ENCODE results near the gene THSD1.

THSD1 gene

GRCh38 chr13:52447354-52447753, 41.4 kb upstream of the THSD1 start:
- ChIA-PET CTCF (interaction anchor here (0.6 to 4.5 kb wide), 6 partner anchors 8 to 632 kb away, joined by 3 to 91 read pairs (median 4); no protein-coding TSS in a partner anchor), POLR2A (interaction anchor here (1.0 kb wide), 1 partner anchor 994 kb away, joined by 3 read pairs; no protein-coding TSS in a partner anchor)
- no peak for TF ChIP-seq CTCF (IDR thresholded peaks at IDR 0.05; ENCODE audit: control extremely low read depth, extremely low read depth, low read depth, missing control alignments)
- DNase-seq (ENCODE audit: extremely low spot score), result no peak

- POLR2A ChIA-PET, result no interaction called here
- DNase-seq (ENCODE audit: extremely low spot score), result no peak
- CTCF ChIA-PET, result no interaction called here
- no peak for TF ChIP-seq CTCF (IDR thresholded peaks at IDR 0.05; ENCODE audit: control extremely low read depth, extremely low read depth, low read depth, missing control alignments)
These were observed 40.3 kb upstream of the THSD1 start for GRCh38 chr13:52446265-52446664.

DNA sequence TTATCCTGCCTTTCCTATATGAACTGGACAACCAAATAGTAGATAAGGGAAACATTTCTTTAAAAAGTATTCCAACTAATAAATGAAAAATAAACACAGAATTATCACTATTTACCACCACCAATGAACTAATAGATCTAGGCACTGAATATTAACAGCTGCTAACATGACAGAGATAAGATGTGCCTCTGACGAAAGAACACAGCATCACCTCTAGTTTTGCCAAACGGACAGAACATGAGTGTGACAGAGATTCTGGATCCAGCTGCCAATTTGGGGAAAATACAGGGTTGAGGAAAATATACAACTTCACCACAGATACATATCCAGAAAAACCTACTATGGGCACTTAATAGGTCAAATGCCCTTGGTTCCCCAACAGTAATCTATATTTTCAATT, 26.5 kb upstream of the THSD1 start:
- CTCF ChIA-PET, result interaction anchor here (1.4 to 2.1 kb wide), 4 partner anchors 9 to 19 kb away, joined by 4 to 11 read pairs (median 6); partner anchors contain the start of gene VPS36
- DNase-seq (ENCODE audit: extremely low spot score), result no peak
- POLR2A ChIA-PET, result no interaction called here

GRCh38 chr13:52428295-52428694, 22.3 kb upstream of the THSD1 start:
- CTCF ChIA-PET, result interaction anchor here (2.1 kb wide), 1 partner anchor 23 kb away, joined by 7 read pairs; the partner anchor contains the start of gene VPS36
- TF ChIP-seq CTCF (IDR thresholded peaks at IDR 0.05; ENCODE audit: control extremely low read depth, extremely low read depth, low read depth, missing control alignments), result no peak
- POLR2A ChIA-PET, result no interaction called here
- no peak for DNase-seq (ENCODE audit: extremely low spot score)

More for the DNA sequence above, 26.5 kb upstream of the THSD1 start:
- TF ChIP-seq CTCF (IDR thresholded peaks at IDR 0.05; ENCODE audit: control extremely low read depth, extremely low read depth, low read depth, missing control alignments), result no peak

DNA sequence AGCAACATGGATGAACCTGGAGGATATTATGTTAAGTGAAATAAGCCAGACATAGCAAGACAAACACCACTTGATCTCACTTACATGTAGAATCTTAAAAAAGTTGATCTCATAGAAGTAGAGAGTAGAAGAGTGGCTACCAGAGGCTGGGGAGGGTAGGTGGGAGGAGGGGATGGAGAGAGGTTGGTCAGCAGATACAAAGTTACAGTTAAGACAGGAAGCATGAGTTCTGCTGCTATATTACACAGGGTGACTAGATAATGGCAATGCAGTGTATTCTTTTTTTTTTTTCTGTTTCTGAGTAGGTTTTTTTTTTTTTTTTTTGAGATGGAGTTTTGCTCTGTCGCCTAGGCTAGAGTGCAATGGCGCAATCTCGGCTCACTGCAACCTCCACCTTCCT, 15.2 kb upstream of the THSD1 start:
- DNase-seq (ENCODE audit: extremely low spot score), result no peak
- ChIA-PET POLR2A (no interaction called here), CTCF (interaction anchor here (1.1 to 3.6 kb wide), 2 partner anchors 18 to 29 kb away, joined by 6 to 26 read pairs; partner anchors contain the start of gene VPS36)
- TF ChIP-seq CTCF (IDR thresholded peaks at IDR 0.05; ENCODE audit: control extremely low read depth, extremely low read depth, low read depth, missing control alignments), result no peak

GRCh38 chr13:52419080-52419479, 13.1 kb upstream of the THSD1 start:
- no peak for DNase-seq (ENCODE audit: extremely low spot score)
- no peak for TF ChIP-seq CTCF (IDR thresholded peaks at IDR 0.05; ENCODE audit: control extremely low read depth, extremely low read depth, low read depth, missing control alignments)
- ChIA-PET CTCF (interaction anchor here (1.0 kb wide), 1 partner anchor 32 kb away, joined by 3 read pairs; no protein-coding TSS in a partner anchor), POLR2A (no interaction called here)
